HEK293 (cell line): ENCODE results near the gene TICRR.

Experiments used
- CTCF ChIA-PET: fragments of 350-600 bp; formaldehyde crosslinking; extraction: SDS; loops from one replicate; lab custom pipeline; 2021; ENCODE audit warnings: antibody characterized with exemption; lab: Yijun Ruan, JAX
- POLR2A ChIA-PET: fragments of 300-600 bp; formaldehyde crosslinking; extraction: SDS; loops from one replicate; lab custom pipeline; 2020; ENCODE audit warnings: antibody characterized with exemption, inconsistent platforms; lab: Yijun Ruan, JAX
- H3K27ac ChIP-seq: fragments of 200-500 bp; sonication (Bioruptor generic); 2 replicates; pipeline ENCODE4 v1.5.1; 2014; ENCODE audit warnings: low read depth, low read length, control low read depth, inconsistent platforms; ENCODE audit errors: extremely low read depth
- H3K36me3 ChIP-seq, 2 experiments: fragments of 200-500 bp in 1 of 2; sonication (Bioruptor generic) in 1 of 2; 1 replicate in 1 of 2; 2 replicates in 1 of 2; pipeline ENCODE4 v1.5.1; 2014 to 2017; ENCODE audit warnings: inconsistent platforms in 2 of 2, low read length in 2 of 2; ENCODE audit not compliant: control insufficient read depth in 2 of 2, insufficient read depth in 1 of 2
- H3K4me1 ChIP-seq: fragments of 200-500 bp; sonication (Bioruptor generic); 2 replicates; pipeline ENCODE4 v1.5.1; 2014; ENCODE audit warnings: mild to moderate bottlenecking, low read length, inconsistent platforms; ENCODE audit not compliant: control insufficient read depth, insufficient read depth
- H3K4me3 ChIP-seq: 2 replicates; pipeline ENCODE4 v1.5.1; 2011; ENCODE audit warnings: low read depth, mild to moderate bottlenecking, control low read depth, low read length, moderate library complexity
- H3K9me3 ChIP-seq: fragments of 200-500 bp; sonication (Bioruptor generic); 2 replicates; pipeline ENCODE4 v1.5.1; 2014; ENCODE audit warnings: low read depth, low read length, inconsistent platforms; ENCODE audit not compliant: control insufficient read depth, insufficient read depth
- FEZF1 ChIP-seq: fragments of 450-650 bp; formaldehyde crosslinking; IDR thresholded peaks from 2 replicates; pipeline ENCODE4 v1.5.1; 2016; ENCODE audit warnings: missing biosample characterization, missing genetic modification characterization
- YY1 ChIP-seq: fragments of 450-650 bp; formaldehyde crosslinking; IDR thresholded peaks from 2 replicates; pipeline ENCODE4 v1.5.1; 2018; ENCODE audit warnings: missing biosample characterization, missing genetic modification characterization
- ZBTB20 ChIP-seq: fragments of 450-650 bp; formaldehyde crosslinking; IDR thresholded peaks from 2 replicates; pipeline ENCODE4 v1.5.1; 2016; ENCODE audit warnings: missing biosample characterization, missing genetic modification characterization
- ZFP69B ChIP-seq: fragments of 450-650 bp; formaldehyde crosslinking; IDR thresholded peaks from 2 replicates; pipeline ENCODE4 v1.5.1; 2016; ENCODE audit warnings: missing biosample characterization, missing genetic modification characterization
- ZNF133 ChIP-seq: fragments of 450-650 bp; formaldehyde crosslinking; IDR thresholded peaks from 2 replicates; pipeline ENCODE4 v1.5.1; 2016; ENCODE audit warnings: missing biosample characterization, missing genetic modification characterization
- ZNF146 ChIP-seq: fragments of 450-650 bp; formaldehyde crosslinking; IDR thresholded peaks from 2 replicates; pipeline ENCODE4 v1.5.1; 2016; ENCODE audit warnings: missing biosample characterization, missing genetic modification characterization
- ZNF214 ChIP-seq: fragments of 450-650 bp; formaldehyde crosslinking; IDR thresholded peaks from 2 replicates; pipeline ENCODE4 v1.5.1; 2017; ENCODE audit warnings: missing biosample characterization, mild to moderate bottlenecking, missing genetic modification characterization, borderline replicate concordance
- ZNF324 ChIP-seq: fragments of 450-650 bp; formaldehyde crosslinking; IDR thresholded peaks from 2 replicates; pipeline ENCODE4 v1.5.1; 2016; ENCODE audit warnings: missing biosample characterization, missing genetic modification characterization
- ZNF335 ChIP-seq: fragments of 450-650 bp; formaldehyde crosslinking; conservative IDR thresholded peaks from 2 replicates; pipeline ENCODE4 v1.5.1; 2016; ENCODE audit warnings: missing biosample characterization, missing genetic modification characterization
- ZNF530 ChIP-seq: fragments of 450-650 bp; formaldehyde crosslinking; IDR thresholded peaks from 2 replicates; pipeline ENCODE4 v1.5.1; 2016; ENCODE audit warnings: low read depth, missing biosample characterization, missing genetic modification characterization
- ZNF596 ChIP-seq: fragments of 450-650 bp; IDR thresholded peaks from 2 replicates; pipeline ENCODE4 v1.5.0; 2018; ENCODE audit warnings: missing biosample characterization, mild to moderate bottlenecking, missing genetic modification characterization, moderate library complexity
- ZNF600 ChIP-seq: fragments of 450-650 bp; formaldehyde crosslinking; IDR thresholded peaks from 2 replicates; pipeline ENCODE4 v1.5.1; 2016; ENCODE audit warnings: missing biosample characterization, missing genetic modification characterization
- ZNF785 ChIP-seq: fragments of 450-650 bp; formaldehyde crosslinking; IDR thresholded peaks from 2 replicates; pipeline ENCODE4 v1.5.1; 2016; ENCODE audit warnings: missing biosample characterization, missing genetic modification characterization
- TF ChIP-seq, protein P1 (sequence below): fragments of 450-650 bp; formaldehyde crosslinking; IDR thresholded peaks from 2 replicates; pipeline ENCODE4 v1.5.1; 2016; ENCODE audit warnings: missing biosample characterization, missing genetic modification characterization
- TF ChIP-seq, protein P2 (sequence below): fragments of 450-650 bp; formaldehyde crosslinking; IDR thresholded peaks from 2 replicates; pipeline ENCODE4 v1.5.1; 2016; ENCODE audit warnings: missing biosample characterization, missing genetic modification characterization
- TF ChIP-seq, protein P3 (sequence below): fragments of 450-650 bp; IDR thresholded peaks from 2 replicates; pipeline ENCODE4 v1.5.1; 2018; ENCODE audit warnings: missing biosample characterization, mild to moderate bottlenecking, missing genetic modification characterization
- TF ChIP-seq, protein P4 (sequence below): fragments of 450-650 bp; formaldehyde crosslinking; conservative IDR thresholded peaks from 2 replicates; pipeline ENCODE4 v1.5.1; 2016; ENCODE audit warnings: low read depth, missing biosample characterization, missing genetic modification characterization
- TF ChIP-seq, protein P5 (sequence below): fragments of 450-650 bp; formaldehyde crosslinking; IDR thresholded peaks from 2 replicates; pipeline ENCODE4 v1.5.1; 2016; ENCODE audit warnings: missing biosample characterization, missing genetic modification characterization

Gene TICRR

GRCh38 chr15:89662893-89663626 is 87.8 kb downstream of the TICRR start:
- ChIA-PET POLR2A (interaction anchor here (0.8 kb wide), 1 partner anchor 86 kb away, joined by 3 read pairs; no protein-coding TSS in a partner anchor), CTCF (interaction anchor here (0.6 to 7.8 kb wide), 4 partner anchors 11 to 523 kb away, joined by 3 to 36 read pairs (median 18); no protein-coding TSS in a partner anchor)
- no peaks in the 10 kb centered on the region for H3K4me1 ChIP-seq
- H3K36me3 ChIP-seq, result no peaks in the 10 kb centered on the region
- H3K9me3 ChIP-seq, result no peaks in the 10 kb centered on the region
- H3K27ac ChIP-seq, result no peak overlapping the region
- no peak overlapping the region for H3K4me3 ChIP-seq
- TF ChIP-seq ZFP69B (no peak), YY1 (tag by site-specific recombination) (no peak), ZNF596 (tag by site-specific recombination) (no peak), ZNF214 (no peak), ZNF146 (tag by site-specific recombination) (no peak), ZNF600 (tag by site-specific recombination) (no peak)
- TF ChIP-seq, protein P1, sequence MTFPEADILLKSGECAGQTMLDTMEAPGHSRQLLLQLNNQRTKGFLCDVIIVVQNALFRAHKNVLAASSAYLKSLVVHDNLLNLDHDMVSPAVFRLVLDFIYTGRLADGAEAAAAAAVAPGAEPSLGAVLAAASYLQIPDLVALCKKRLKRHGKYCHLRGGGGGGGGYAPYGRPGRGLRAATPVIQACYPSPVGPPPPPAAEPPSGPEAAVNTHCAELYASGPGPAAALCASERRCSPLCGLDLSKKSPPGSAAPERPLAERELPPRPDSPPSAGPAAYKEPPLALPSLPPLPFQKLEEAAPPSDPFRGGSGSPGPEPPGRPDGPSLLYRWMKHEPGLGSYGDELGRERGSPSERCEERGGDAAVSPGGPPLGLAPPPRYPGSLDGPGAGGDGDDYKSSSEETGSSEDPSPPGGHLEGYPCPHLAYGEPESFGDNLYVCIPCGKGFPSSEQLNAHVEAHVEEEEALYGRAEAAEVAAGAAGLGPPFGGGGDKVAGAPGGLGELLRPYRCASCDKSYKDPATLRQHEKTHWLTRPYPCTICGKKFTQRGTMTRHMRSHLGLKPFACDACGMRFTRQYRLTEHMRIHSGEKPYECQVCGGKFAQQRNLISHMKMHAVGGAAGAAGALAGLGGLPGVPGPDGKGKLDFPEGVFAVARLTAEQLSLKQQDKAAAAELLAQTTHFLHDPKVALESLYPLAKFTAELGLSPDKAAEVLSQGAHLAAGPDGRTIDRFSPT, result no peak
- TF ChIP-seq, protein P2, sequence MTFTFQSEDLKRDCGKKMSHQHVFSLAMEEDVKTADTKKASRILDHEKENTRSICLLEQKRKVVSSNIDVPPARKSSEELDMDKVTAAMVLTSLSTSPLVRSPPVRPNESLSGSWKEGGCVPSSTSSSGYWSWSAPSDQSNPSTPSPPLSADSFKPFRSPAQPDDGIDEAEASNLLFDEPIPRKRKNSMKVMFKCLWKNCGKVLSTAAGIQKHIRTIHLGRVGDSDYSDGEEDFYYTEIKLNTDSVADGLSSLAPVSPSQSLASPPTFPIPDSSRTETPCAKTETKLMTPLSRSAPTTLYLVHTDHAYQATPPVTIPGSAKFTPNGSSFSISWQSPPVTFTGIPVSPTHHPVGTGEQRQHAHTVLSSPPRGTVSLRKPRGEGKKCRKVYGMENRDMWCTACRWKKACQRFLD, result no peak

DNA sequence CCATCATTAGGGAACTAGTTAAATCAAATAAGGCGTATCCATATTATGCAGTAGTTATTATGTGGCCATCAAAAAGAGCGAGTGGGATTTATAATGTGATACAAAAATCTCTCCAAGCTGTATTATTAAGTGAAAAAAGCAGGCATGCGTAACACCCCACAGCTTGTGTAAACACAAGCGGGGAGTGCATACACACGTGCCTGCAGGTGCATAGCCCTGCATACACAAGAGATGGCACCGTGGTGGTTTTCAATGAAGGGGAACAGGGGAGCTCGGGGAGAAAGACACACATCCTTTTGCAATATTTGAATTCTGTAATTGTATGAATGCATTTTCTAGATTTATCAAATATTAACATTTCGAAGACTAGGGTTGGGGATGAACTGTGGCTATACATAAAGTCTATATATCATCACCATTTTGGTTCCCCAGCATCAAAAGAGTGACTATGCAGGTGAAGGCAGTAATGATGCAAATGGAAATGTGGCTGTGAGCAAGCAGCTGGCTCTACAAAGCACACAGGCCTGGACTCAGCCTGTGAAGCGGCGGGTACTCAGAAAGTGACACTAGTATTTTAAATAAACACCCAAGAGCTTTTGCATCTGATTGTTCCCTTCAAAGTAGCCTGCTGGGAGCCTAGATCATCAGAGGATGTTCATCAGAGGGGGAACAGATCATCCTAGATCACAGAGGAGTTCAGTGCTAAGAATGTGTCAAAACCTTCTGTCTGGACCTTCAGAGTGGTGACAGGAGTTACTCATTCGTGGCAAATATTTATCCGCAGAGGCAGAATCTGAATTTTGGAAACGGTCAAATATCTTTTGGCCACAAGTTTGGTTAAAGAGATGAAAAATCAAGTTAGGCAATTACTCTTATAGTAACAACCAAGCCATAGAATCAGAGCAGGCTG is 89.4 kb downstream of the TICRR start:
- no peaks in the 10 kb centered on the region for H3K36me3 ChIP-seq
- no peaks in the 10 kb centered on the region for H3K4me1 ChIP-seq
- POLR2A ChIA-PET, result no interaction called here
- CTCF ChIA-PET, result interaction anchor here (0.6 to 7.8 kb wide), 4 partner anchors 9 to 382 kb away, joined by 3 to 36 read pairs (median 17); no protein-coding TSS in a partner anchor
- TF ChIP-seq ZNF133 (tag by site-specific recombination), result no peak
- TF ChIP-seq, protein P3, sequence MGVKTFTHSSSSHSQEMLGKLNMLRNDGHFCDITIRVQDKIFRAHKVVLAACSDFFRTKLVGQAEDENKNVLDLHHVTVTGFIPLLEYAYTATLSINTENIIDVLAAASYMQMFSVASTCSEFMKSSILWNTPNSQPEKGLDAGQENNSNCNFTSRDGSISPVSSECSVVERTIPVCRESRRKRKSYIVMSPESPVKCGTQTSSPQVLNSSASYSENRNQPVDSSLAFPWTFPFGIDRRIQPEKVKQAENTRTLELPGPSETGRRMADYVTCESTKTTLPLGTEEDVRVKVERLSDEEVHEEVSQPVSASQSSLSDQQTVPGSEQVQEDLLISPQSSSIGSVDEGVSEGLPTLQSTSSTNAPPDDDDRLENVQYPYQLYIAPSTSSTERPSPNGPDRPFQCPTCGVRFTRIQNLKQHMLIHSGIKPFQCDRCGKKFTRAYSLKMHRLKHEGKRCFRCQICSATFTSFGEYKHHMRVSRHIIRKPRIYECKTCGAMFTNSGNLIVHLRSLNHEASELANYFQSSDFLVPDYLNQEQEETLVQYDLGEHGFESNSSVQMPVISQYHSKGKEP (tag by site-specific recombination), result 0 out of 2 replicates have a peak, but pooled peaks have one; percentile 33
- TF ChIP-seq ZBTB20 (tag by site-specific recombination), result 0 out of 2 replicates have a peak, but pooled peaks have one; percentile 25
- TF ChIP-seq ZNF324 (tag by site-specific recombination), result no peak
- no peak overlapping the region for H3K4me3 ChIP-seq
- no peaks in the 10 kb centered on the region for H3K9me3 ChIP-seq
- no peak overlapping the region for H3K27ac ChIP-seq

DNA sequence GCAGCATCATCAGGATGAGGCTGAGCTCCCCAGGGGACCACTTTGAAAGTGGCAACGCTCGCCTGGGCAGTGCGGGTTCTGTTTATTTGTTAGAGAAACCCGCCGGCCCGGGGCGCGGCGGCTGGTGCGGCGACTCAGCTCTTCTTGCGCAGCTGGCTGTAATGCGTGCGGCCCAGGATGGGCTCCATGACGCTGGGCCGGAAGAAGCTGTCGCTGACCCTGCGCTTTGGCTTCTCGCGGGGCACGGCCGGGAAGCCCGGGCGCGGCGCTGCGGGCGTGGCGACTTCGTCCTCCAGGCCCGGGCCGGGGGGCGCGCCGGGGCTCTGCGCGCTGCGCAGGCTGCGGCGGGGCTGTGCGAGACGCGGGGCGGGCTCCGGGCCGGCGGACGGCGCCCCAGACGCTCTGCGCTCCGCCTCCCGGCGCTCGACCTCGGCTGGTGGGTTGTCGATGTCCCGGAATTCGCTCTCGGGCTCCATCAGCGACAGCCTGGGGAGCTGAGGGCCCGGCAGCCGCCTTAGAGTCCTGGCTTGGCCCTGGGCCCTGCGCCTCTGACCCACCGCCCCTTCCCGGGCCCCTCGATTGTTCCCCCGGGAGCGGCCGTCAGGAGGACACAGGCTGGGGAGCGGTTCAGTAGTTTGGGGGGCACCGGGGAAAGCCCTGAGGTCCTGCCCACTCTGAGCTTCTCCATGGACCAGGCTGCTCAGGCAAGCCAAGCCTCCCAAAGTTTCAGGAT is 90.3 kb downstream of the TICRR start:
- CTCF ChIA-PET, result interaction anchor here (0.5 to 7.8 kb wide), 4 partner anchors 8 to 383 kb away, joined by 3 to 36 read pairs (median 4); no protein-coding TSS in a partner anchor
- no peaks in the 10 kb centered on the region for H3K36me3 ChIP-seq
- no peaks in the 10 kb centered on the region for H3K4me1 ChIP-seq
- POLR2A ChIA-PET, result no interaction called here
- peak overlapping the region; percentile 11 for H3K4me3 ChIP-seq
- H3K9me3 ChIP-seq, result no peaks in the 10 kb centered on the region
- H3K27ac ChIP-seq, result peak overlapping the region; percentile 21; the same call in 1 of the 2 replicates
- TF ChIP-seq ZNF335 (peak; percentile 62), ZNF596 (tag by site-specific recombination) (no peak), ZNF530 (tag by site-specific recombination) (no peak), ZNF785 (tag by site-specific recombination) (no peak), FEZF1 (no peak)
- TF ChIP-seq, protein P4, sequence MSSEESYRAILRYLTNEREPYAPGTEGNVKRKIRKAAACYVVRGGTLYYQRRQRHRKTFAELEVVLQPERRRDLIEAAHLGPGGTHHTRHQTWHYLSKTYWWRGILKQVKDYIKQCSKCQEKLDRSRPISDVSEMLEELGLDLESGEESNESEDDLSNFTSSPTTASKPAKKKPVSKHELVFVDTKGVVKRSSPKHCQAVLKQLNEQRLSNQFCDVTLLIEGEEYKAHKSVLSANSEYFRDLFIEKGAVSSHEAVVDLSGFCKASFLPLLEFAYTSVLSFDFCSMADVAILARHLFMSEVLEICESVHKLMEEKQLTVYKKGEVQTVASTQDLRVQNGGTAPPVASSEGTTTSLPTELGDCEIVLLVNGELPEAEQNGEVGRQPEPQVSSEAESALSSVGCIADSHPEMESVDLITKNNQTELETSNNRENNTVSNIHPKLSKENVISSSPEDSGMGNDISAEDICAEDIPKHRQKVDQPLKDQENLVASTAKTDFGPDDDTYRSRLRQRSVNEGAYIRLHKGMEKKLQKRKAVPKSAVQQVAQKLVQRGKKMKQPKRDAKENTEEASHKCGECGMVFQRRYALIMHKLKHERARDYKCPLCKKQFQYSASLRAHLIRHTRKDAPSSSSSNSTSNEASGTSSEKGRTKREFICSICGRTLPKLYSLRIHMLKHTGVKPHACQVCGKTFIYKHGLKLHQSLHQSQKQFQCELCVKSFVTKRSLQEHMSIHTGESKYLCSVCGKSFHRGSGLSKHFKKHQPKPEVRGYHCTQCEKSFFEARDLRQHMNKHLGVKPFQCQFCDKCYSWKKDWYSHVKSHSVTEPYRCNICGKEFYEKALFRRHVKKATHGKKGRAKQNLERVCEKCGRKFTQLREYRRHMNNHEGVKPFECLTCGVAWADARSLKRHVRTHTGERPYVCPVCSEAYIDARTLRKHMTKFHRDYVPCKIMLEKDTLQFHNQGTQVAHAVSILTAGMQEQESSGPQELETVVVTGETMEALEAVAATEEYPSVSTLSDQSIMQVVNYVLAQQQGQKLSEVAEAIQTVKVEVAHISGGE (tag by site-specific recombination), result peak; percentile 49; the same call in 1 of the 2 replicates
- TF ChIP-seq, protein P5, sequence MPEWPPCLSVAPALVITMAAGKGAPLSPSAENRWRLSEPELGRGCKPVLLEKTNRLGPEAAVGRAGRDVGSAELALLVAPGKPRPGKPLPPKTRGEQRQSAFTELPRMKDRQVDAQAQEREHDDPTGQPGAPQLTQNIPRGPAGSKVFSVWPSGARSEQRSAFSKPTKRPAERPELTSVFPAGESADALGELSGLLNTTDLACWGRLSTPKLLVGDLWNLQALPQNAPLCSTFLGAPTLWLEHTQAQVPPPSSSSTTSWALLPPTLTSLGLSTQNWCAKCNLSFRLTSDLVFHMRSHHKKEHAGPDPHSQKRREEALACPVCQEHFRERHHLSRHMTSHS (tag by site-specific recombination), result no peak
